Measurements from ENCODE around the gene TOR4A.
A peak's percentile ranks its signal among the peaks of the same experiment; 100 is the strongest.

GRCh38 chr9:137264067-137264466 lies 13.5 kb upstream of the TOR4A start:
- TF ChIP-seq POLR2AphosphoS5 (IDR thresholded peaks at IDR 0.05; ENCODE audit: low read depth) (peak; percentile 18; the same call in 1 of the 2 replicates), REST (IDR thresholded peaks at IDR 0.05; ENCODE audit: insufficient replicate concordance, low read depth) (no peak)

All from HL-60 (cell line).